Uterus (tissue), 2 donors: Measurements from ENCODE around the gene H6PD.

Experiments
- CTCF ChIP-seq, 4 experiments: fragments of 200-600 bp in 2 of 4; fragments of 450-650 bp in 2 of 4; sonication (generic) in 2 of 4; IDR thresholded peaks; one replicate each; pipeline ENCODE4 v1.5.1; 2016 to 2019; ENCODE audit warnings: antibody characterized with exemption in 4 of 4, mild to moderate bottlenecking in 2 of 4, moderate library complexity in 1 of 4
- POLR2A ChIP-seq, 2 donors: fragments of 450-650 bp; IDR thresholded peaks; one replicate each; pipeline ENCODE4 v1.6.1; 2016; ENCODE audit warnings: antibody characterized with exemption in 2 of 2, mild to moderate bottlenecking in 1 of 2, moderate library complexity in 1 of 2

- TF ChIP-seq CTCF (IDR thresholded peaks at IDR 0.05) (no peak), POLR2A (IDR thresholded peaks at IDR 0.05) (no peak)
These were observed 57.4 kb downstream of the H6PD start for GRCh38 chr1:9291914-9292360.
